HFFc6 (cell line): ENCODE measurements around the gene SLC26A6. TPM values are rescaled to one million over a fixed set of nuclear protein-coding genes. Genes with fewer than 3 reads are reported as not detected.
A peak's percentile ranks its signal among the peaks of the same experiment; 100 is the strongest.

Source experiments
- DNase-seq: peaks from one replicate; pipeline ENCODE4 v3.0.0-alpha.2; 2018
- H3K27ac Mint-ChIP-seq: 2 replicates; pipeline ENCODE4 v1.8.0; 2020; ENCODE audit warnings: mild to moderate bottlenecking, mixed read lengths
- H3K27me3 Mint-ChIP-seq: 2 replicates; pipeline ENCODE4 v1.8.0; 2021; ENCODE audit warnings: mild to moderate bottlenecking, moderate library complexity, mixed read lengths; ENCODE audit not compliant: insufficient read depth
- H3K36me3 Mint-ChIP-seq: 2 replicates; pipeline ENCODE4 v1.8.0; 2021; ENCODE audit warnings: low read depth, mixed read lengths
- H3K4me1 Mint-ChIP-seq: 2 replicates; pipeline ENCODE4 v1.8.0; 2020; ENCODE audit warnings: low read depth, mixed read lengths
- H3K4me3 Mint-ChIP-seq: 2 replicates; pipeline ENCODE4 v1.8.0; 2020; ENCODE audit warnings: mild to moderate bottlenecking, moderate library complexity, mixed read lengths
- H3K9me3 Mint-ChIP-seq: 2 replicates; pipeline ENCODE4 v1.8.0; 2020; ENCODE audit warnings: mild to moderate bottlenecking, mixed read lengths
- total RNA-seq, 6 experiments: library from RNA; stranded (reverse); fragmentation: NEBNext Ultra II Directional; extraction: Animal tissue kit (Norgen Biotek cat#: 25700); gene quantifications; 2 replicates in 1 of 6; 3 replicates in 5 of 6; pipeline ENCODE4 v1.2.3, GENCODE V29; 2021
- TF ChIP-seq, protein P1 (sequence below): fragments of 200-600 bp; sonication (generic); IDR thresholded peaks from 2 replicates; pipeline ENCODE4 v1.5.0; 2021; ENCODE audit warnings: antibody characterized with exemption, mild to moderate bottlenecking

Gene SLC26A6
- total RNA-seq, 6 experiments from 2014 or later, result 15.1 to 19.6 (median 17.5) TPM

DNA sequence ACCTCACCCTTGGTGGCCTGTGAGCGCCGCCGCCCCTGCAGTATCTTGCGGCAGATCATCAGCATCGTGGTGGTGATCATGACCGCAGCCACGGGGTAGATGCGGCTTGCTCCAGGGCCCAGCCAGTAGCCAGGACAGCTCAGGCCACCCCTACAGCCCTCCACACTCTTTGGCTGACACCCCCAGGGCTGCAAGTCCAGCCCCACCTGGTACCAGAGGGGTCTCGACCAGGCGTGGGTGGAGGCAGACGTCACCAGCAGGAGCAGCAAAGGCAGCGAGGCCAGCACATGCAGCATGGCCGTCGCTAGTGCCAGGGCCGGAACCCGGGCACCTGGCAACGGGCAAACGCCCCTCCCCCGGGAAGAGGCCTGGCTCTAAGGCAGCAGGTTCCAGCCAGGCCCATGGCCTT lies 13.8 kb downstream of the SLC26A6 start, which contains the start of gene TMEM89:
TSS of gene TMEM89 (minus strand) at position 309 of the 409 bp plus-strand sequence. CDS start at position 296, 13 bp downstream.
- no peak for DNase-seq
- Mint-ChIP-seq H3K36me3 (peaks cover 23% of the 10 kb centered on the region; the same call in 1 of the 2 replicates), H3K4me1 (peaks cover 10% of the 10 kb centered on the region), H3K27ac (no peak within 1 kb of the TSS), H3K4me3 (no peak within 1 kb of the TSS), H3K9me3 (peaks cover 19% of the 10 kb centered on the region), H3K27me3 (peaks cover 2% of the 10 kb centered on the region; the same call in 1 of the 2 replicates)
- TF ChIP-seq, protein P1, sequence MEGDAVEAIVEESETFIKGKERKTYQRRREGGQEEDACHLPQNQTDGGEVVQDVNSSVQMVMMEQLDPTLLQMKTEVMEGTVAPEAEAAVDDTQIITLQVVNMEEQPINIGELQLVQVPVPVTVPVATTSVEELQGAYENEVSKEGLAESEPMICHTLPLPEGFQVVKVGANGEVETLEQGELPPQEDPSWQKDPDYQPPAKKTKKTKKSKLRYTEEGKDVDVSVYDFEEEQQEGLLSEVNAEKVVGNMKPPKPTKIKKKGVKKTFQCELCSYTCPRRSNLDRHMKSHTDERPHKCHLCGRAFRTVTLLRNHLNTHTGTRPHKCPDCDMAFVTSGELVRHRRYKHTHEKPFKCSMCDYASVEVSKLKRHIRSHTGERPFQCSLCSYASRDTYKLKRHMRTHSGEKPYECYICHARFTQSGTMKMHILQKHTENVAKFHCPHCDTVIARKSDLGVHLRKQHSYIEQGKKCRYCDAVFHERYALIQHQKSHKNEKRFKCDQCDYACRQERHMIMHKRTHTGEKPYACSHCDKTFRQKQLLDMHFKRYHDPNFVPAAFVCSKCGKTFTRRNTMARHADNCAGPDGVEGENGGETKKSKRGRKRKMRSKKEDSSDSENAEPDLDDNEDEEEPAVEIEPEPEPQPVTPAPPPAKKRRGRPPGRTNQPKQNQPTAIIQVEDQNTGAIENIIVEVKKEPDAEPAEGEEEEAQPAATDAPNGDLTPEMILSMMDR, result no peak

DNA sequence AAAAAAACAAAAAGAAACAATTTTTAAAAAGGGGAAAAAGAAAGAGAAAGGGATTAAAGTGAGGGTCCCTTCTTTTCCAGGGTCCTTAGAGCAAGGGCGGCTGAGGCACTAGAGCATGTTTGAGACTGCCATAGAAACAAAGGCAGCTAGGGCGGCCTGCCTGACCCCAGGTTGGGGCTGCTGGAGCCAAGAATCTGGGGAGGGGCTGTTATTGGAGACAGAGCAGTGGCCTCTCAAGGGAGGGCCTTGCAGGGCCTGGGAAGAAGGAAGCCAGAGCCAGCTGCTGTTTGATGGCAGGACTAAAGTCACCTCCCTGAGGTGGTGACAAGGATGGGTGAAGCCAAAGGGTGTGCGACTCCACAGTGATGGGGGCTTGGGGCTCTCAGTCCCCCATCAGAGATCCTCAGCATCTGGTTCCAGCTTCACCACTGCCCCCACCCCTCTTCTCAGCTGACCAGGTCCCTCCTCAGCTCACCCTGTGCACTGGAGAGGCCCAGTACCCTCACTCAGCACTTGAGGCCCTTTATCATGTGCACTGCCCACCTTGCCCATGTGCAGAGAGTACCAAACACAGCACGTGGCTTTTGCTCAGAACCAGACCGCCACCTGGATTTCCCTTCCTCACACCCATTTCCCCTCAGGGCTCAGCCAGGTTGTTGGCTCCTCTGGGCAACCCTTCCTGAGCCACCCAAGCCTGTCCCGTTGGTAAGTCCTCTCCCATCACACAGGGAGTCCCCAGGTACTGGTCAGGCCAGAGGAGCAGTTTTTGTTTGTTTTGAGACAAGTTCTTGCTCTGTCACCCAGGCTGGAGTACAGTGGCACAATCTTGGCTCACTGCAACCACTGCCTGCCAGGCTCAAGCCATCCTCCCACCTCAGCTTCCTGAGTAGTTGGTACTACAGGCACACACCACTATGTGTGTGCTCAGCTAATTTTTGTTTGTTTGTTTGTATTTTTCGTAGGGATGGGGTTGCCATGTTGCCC lies 15.4 kb downstream of the SLC26A6 start:
- DNase-seq, result no peak
- H3K27me3 Mint-ChIP-seq, result peaks cover 2% of the 10 kb centered on the region; the same call in 1 of the 2 replicates
- H3K9me3 Mint-ChIP-seq, result peaks cover 24% of the 10 kb centered on the region
- peaks cover 10% of the 10 kb centered on the region for H3K4me1 Mint-ChIP-seq
- no peak overlapping the region for H3K4me3 Mint-ChIP-seq
- H3K27ac Mint-ChIP-seq, result no peak overlapping the region
- peaks cover 18% of the 10 kb centered on the region; the same call in 1 of the 2 replicates for H3K36me3 Mint-ChIP-seq
- TF ChIP-seq, protein P1, result no peak

DNA sequence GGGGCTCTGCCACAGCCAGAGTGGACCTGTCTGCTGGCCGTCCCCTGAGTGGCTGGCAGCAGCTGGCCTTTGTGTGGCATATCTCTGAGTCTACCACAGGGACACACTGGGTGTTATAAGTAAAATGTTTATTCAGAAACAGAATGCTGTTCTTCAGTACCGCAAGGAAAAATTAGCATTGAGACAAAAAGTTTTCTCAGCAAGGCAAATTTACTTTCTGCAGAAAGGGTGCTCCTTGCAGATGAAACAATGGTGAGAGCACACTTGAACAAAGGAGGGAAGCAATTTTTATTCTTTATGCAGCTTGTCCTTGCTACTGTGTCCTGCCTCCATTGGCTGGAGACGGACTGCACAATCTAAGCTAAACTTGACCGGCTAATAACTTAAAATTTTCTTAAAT lies 17.7 kb downstream of the SLC26A6 start:
- Mint-ChIP-seq H3K4me1 (peaks cover 22% of the 10 kb centered on the region), H3K4me3 (no peak overlapping the region), H3K27ac (no peak overlapping the region), H3K9me3 (peaks cover 24% of the 10 kb centered on the region), H3K36me3 (peaks cover 15% of the 10 kb centered on the region; the same call in 1 of the 2 replicates), H3K27me3 (peaks cover 2% of the 10 kb centered on the region; the same call in 1 of the 2 replicates)
- TF ChIP-seq, protein P1, result no peak
- no peak for DNase-seq

DNA sequence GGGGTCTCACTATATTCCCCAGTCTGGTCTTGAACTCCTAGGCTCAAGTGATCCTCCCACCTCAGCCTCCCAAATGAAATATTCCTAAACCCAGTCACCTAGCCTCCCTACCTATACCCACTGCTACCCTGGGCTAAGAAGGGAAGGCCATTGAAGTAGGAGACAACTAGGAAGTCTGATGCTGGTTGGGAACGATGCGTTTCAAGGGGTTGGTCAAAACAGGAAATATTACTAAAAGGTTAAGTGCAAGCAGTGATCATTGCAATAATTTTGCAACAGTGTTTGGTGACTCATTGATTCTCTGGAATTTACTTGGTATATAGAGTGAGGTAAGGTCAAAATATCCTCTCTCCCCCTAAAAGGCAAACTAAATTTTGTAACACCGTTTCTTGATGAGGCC lies 21.2 kb downstream of the SLC26A6 start:
- TF ChIP-seq, protein P1, result no peak
- H3K4me3 Mint-ChIP-seq, result no peak overlapping the region; the same call in 1 of the 2 replicates

DNA sequence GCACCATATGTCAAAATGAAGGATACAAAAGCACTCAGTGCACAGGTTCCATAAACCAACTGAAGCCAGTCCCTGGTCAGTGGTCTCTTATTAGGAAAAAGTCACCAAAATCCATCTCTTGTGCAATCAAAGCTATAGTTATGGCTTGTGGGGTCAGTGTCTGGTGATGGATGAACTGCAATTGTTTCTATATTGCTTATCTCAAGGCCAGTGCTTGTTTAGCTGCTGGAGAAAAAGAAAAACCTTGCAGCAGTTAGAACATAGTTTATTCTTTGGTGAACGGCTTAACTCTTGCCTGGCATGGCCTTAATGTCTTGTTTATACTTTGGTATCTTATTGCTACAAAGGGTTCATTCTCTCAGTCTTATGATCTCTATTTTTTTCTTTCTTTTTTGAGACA lies 23.0 kb downstream of the SLC26A6 start:
- DNase-seq, result no peak
- peaks cover 17% of the 10 kb centered on the region for H3K36me3 Mint-ChIP-seq
- no peak overlapping the region for H3K27ac Mint-ChIP-seq
- H3K27me3 Mint-ChIP-seq, result peaks cover 4% of the 10 kb centered on the region
- peaks cover 13% of the 10 kb centered on the region for H3K9me3 Mint-ChIP-seq
- TF ChIP-seq, protein P1, result no peak
- H3K4me3 Mint-ChIP-seq, result no peak overlapping the region
- H3K4me1 Mint-ChIP-seq, result peaks cover 24% of the 10 kb centered on the region

More for the DNA sequence above, 21.2 kb downstream of the SLC26A6 start:
- peaks cover 5% of the 10 kb centered on the region for H3K27me3 Mint-ChIP-seq
- peaks cover 15% of the 10 kb centered on the region; the same call in 1 of the 2 replicates for H3K36me3 Mint-ChIP-seq
- DNase-seq, result peak; percentile 48
- peaks cover 22% of the 10 kb centered on the region for H3K4me1 Mint-ChIP-seq
- H3K9me3 Mint-ChIP-seq, result peaks cover 24% of the 10 kb centered on the region
- peak overlapping the region; percentile 75 for H3K27ac Mint-ChIP-seq
